EH (cell line): ENCODE results near the gene ARHGEF37.
A peak's percentile ranks its signal among the peaks of the same experiment; 100 is the strongest.

Experiments used
- DNase-seq: peaks from one replicate; pipeline ENCODE4 v3.0.0-alpha.2; 2015; ENCODE audit warnings: low read depth

The ARHGEF37 gene

GRCh38 chr5:149629421-149629820 lies 48.1 kb downstream of the ARHGEF37 start:
- DNase-seq: no peak

DNA sequence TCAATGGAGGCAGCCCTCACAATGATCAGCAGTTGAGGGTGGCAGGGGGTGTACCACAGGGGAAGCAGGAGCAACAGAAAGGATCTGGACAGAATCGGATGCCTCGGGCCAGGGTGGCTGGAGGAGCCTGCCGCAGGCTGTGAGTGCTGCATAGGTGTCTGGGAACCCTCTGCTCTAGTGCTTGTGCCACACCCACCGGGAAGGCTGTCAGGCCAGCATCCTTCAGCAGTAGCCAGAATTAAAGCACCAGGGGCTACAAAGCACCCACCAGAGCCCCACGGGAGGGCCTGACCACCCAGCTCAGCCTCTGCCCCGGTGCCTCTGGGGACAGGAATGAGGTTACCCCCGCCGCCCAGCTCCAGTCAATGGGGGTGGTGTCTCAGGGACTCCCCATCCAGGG lies 49.0 kb downstream of the ARHGEF37 start:
- no peak for DNase-seq

DNA sequence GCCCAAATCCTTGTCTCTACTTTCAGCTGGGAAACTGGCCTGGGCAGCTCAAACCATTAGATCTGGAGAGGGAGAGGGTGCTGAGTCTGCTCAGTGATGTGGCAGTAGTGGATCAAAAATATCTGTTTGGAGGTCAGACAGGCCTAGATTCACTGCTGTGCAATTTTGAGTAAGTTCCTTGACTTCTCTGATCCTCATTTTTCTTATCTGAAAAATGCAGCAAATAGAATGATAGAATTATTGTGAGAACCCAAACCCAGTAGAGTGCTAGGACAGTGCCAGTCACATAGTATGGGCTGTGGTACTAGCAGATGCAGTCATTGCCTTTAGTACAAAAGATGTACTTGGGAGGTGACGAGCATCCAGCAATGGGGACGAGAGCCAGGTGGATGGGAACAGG lies 50.2 kb downstream of the ARHGEF37 start:
- no peak for DNase-seq

DNA sequence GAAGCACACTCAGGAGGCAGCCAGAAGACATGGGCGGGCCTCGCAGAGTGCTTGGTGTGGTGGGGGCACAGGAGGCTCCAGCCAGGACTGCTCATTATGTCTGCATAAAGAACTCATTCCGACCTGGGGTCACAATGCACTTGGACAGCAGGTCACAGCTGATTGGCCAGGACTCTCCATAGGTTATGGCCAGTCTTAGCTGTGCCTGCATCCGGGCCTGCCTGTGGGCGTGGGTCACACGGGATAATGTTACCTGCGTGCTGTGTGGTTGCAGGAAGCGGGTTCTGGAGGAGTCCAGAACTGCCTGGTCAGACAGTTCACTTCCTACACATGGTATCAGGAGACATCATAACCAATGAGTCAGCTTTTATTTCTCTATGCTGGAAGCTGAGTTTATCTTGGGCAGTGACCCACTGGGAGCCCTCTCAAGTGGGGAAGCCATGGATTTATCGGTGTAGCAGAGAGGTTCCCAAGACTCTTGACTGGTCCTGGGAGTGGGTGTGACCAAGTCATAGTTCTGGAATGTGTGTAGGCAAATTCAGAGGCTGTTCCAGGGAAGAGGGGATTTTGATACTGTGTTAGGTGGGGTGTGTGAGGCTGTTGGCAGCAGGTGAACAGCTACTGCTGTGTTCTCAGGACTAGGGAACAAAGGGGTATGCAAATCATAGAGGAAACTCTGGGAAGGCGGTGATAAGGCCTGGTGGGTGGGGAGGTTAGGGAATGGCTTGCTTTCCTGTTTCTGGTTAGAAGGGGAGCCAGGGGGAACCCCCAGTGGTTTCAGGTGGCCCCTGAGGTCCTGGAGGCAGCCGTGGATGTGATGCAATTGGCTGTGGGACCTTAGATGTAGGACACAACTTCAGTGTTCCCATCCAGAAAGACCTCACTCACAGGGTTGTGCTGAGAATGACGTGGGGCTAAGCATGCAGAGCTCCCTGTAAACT lies 51.3 kb downstream of the ARHGEF37 start:
- peak; percentile 72 for DNase-seq

- DNase-seq: peak; percentile 18
Observed at GRCh38 chr5:149633476-149634350, 52.4 kb downstream of the ARHGEF37 start.

- DNase-seq: peak; percentile 23
Observed at GRCh38 chr5:149635394-149635793, 54.1 kb downstream of the ARHGEF37 start.

GRCh38 chr5:149636191-149636860 lies 55.0 kb downstream of the ARHGEF37 start:
- no peak for DNase-seq

DNA sequence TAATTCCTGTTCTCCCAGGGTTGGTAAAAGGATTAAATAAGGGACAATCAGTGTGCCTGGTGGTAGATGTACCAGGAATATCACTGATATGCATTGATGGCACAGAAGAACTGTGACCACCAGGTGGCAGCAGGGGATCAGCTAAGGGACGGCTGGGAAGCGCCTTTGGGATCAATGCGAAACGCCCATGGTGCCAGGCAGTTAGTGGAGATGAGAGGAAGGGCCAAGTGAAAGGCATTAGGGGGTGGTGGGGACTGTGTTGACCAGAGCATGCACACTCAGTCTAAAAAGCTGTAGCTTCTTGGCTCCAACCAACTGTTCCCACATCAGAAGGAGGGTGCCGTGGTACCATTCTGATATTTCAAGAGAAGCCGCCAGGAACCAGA lies 55.6 kb downstream of the ARHGEF37 start:
- DNase-seq: peak; percentile 75

- DNase-seq: no peak
Observed at GRCh38 chr5:149638136-149638535, 56.8 kb downstream of the ARHGEF37 start.

GRCh38 chr5:149638546-149639241 lies 57.4 kb downstream of the ARHGEF37 start:
- no peak for DNase-seq

DNA sequence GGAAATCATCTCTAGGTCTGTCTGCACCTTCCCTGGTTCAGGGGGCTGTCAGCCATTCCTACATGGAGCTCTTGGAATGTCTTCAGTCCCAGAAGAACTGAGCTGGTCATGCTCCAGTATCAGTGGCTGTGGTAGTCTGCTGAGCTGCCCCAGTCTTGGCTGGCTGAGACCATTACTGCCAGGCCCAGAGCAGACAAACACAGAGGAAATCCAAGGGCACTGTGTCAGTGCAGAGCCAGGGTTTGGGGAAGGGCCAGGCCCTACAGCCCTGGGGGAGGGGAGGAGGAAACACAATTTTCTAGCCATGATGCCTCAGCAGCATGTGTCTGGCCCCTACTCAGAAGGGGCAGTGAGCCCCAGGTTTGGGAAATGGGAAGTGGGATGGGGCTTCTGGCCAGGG lies 58.4 kb downstream of the ARHGEF37 start:
- DNase-seq: no peak

DNA sequence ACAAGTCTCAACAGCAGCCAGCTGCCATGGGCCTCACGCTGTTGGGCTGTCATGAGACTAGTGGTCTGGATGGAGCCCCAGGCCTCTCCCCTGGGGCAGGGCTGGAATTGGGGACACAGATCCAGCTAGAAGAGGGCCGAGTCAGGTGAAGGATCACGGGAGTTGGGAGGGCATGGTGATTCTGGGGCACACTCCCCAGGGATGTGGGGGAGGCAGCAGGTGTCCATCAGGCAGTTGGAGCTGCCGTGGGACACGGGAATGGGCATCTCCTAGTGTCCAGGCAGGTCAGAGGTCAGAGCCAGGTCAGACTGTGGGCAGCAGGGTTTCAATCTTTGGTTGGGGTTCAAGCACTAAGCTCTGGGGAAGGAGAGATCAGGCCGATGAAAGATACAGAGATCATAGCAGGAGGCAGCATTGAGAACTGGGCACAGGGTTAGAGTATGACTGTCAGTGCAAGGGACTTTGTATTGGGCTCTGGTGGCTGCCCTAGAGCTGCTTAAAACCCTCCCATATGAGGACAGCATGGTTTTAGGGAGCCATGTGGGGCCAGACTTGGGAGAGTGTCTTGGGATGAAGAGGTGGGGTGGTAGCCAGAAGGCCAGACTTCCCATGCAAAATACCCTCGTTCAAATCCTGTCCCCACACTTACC lies 59.2 kb downstream of the ARHGEF37 start:
- DNase-seq: no peak

DNA sequence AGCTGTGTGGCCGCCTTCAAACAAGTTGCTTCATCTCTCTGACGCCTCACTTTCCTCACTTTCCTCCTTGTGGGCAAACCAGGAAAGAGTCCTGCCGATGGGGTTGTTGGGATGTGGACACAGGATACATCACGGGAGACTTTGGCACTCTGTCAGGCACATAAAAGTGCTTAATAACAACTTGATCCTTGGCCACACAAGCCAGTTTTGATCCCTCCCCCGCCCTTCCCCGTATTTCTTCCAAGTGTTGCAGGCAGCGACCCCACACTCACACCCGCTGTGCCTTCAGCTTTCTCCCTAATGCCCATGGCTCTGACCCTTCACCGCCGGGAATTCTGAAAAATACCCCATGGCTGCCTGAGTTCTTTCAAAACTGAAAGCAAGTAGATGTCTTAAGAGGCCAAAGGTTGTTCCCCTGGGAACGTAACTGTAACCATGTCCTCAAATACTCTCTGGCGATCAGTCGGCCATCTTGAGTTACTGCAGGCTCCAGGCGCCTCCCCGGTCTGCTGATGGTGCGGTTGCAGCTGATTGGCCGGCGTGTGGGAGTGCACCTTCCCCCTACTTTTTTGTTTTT lies 59.8 kb downstream of the ARHGEF37 start:
- peak; percentile 29 for DNase-seq

DNA sequence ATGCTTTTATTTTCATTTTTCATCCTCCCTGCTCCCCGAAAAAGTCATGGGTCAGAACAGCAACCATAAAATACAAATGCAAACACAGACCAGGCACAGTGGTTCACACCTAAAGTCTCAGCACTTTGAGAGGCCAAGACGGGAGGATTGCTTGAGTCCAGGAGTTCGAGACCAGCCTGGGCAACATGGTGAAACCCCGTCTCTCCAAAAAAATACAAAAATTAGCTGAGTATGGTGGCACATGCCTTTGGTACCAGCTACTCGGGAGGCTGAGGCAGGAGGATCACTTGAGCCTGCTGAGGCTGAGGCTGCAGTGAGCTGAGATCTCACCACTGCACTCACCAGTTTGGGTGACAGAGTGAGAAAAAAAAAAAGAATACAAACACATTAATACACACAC lies 60.3 kb downstream of the ARHGEF37 start:
- DNase-seq: no peak

GRCh38 chr5:149643781-149644180 lies 62.5 kb downstream of the ARHGEF37 start:
- DNase-seq: no peak

- no peak for DNase-seq
Observed at GRCh38 chr5:149644629-149645028, 63.3 kb downstream of the ARHGEF37 start.

DNA sequence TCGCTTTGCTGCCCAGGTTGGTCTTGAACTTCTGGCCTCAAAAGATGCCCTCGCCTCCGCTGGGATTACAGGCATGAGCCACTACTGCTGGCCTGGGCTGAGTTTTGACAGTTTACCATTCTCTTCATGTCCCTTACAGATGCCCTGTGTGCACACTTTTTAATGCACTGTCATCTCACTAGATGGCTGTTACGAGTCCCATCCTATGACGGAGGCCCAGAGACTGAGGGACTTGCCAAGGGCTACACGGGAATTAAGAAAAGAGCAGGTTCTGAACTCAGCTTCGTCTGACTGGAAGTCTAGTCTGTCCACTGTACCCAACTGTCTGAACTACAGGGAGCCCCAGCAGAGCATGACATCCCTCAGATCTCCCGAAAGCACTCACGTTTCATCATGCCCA lies 63.9 kb downstream of the ARHGEF37 start:
- DNase-seq: no peak

DNA sequence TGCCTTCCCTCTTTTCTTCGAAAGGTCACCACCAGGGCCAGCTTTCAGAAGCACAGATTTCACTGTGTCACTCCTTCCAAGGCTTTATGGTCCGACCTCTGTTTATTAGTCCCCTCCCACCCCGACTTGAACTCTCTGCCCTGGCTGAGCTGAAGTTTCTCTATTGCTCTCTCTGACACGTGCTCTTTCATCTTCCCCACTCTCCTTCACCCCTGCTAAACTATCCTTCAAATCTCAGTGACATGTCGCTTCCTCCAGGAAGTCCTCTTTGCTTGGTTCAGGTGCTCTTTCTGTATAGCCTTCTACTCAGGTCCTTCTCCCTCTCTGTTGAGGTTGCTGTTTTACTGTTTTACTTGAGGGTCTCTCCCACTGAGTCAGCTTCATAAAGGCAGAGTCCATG lies 64.4 kb downstream of the ARHGEF37 start:
- no peak for DNase-seq

- DNase-seq: peak; percentile 15
Observed at GRCh38 chr5:149646564-149646963, 65.3 kb downstream of the ARHGEF37 start.

DNA sequence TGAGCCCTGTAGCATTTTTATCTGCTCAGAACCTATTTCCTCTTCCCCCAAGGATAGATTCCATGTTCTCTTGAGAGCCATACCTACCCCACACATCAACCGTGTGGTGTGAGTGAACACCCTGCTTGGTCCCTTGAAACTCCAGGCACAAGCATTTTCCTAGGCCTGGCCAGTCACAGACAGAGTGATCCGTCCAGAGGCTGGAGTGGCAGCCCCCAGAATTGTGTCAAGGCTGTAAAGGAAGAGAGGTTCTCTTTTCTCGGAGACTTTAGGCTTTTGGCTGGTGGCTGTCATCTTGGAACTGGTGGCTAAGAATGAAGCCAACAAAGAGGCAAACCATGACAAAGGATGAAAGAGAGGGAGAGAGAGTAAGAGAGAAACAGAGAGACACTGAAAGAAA lies 66.0 kb downstream of the ARHGEF37 start:
- DNase-seq: no peak
